NT2/D1 (cell line): Measurements from ENCODE around the gene WDR7.

Experiments
- DNase-seq: peaks from one replicate; pipeline ENCODE4 v3.0.0-alpha.2; 2011; ENCODE audit warnings: low read depth, low spot score
- H3K27me3 ChIP-seq: 2 replicates; pipeline ENCODE4 v1.6.0; 2011; ENCODE audit warnings: mild to moderate bottlenecking; ENCODE audit not compliant: insufficient read length, insufficient read depth
- H3K36me3 ChIP-seq: 2 replicates; pipeline ENCODE4 v1.6.1; 2011; ENCODE audit warnings: mild to moderate bottlenecking, low read length, mixed read lengths; ENCODE audit not compliant: insufficient read depth, insufficient read length
- H3K4me1 ChIP-seq: 2 replicates; pipeline ENCODE4 v1.5.1; 2011; ENCODE audit not compliant: insufficient read depth, insufficient read length
- H3K4me3 ChIP-seq: 2 replicates; pipeline ENCODE4 v1.5.1; 2011; ENCODE audit warnings: low read depth; ENCODE audit not compliant: insufficient read length
- H3K9ac ChIP-seq: 2 replicates; pipeline ENCODE4 v1.6.0; 2011; ENCODE audit warnings: low read depth; ENCODE audit not compliant: insufficient read length
- H3K9me3 ChIP-seq: 2 replicates; pipeline ENCODE4 v1.5.1; 2011; ENCODE audit warnings: mild to moderate bottlenecking, low read length; ENCODE audit not compliant: insufficient read depth
- SUZ12 ChIP-seq: IDR thresholded peaks from 2 replicates; pipeline ENCODE4 v1.6.1; 2011; ENCODE audit not compliant: insufficient read length, insufficient read depth; ENCODE audit errors: extremely low read depth
- YY1 ChIP-seq: IDR thresholded peaks from 2 replicates; pipeline ENCODE4 v1.6.1; 2011; ENCODE audit not compliant: insufficient read length, insufficient read depth
- ZNF274 ChIP-seq: IDR thresholded peaks from 2 replicates; pipeline ENCODE4 v1.6.1; 2011; ENCODE audit warnings: mild to moderate bottlenecking, low read depth, low read length

The WDR7 gene

GRCh38 chr18:56803051-56803450 is 151.9 kb downstream of the WDR7 start:
- Histone ChIP-seq H3K9ac (no peak overlapping the region), H3K36me3 (no peaks in the 10 kb centered on the region), H3K4me3 (no peak overlapping the region), H3K27me3 (no peaks in the 10 kb centered on the region), H3K4me1 (no peaks in the 10 kb centered on the region), H3K9me3 (no peaks in the 10 kb centered on the region)
- DNase-seq: no peak
- TF ChIP-seq ZNF274: no peak
- TF ChIP-seq SUZ12: no peak
- TF ChIP-seq YY1: no peak

DNA sequence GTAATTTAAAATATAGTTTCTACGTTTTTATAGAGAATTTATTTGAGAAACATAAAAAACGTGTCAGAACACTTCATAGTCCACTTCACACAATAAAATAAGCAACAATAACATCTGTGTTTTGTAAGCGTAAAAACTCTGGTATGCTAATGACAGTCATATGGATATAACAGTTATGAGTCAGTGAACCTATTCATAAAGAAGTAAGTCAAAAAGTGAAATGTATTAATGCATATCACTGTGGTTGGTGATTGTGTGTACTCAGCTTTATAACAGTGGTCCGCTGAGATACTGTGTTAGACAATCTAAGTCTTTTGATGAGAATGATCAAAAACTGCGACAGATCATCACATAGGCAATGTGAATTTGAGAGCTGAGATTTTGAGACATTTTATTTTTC is 153.2 kb downstream of the WDR7 start:
- no peak for TF ChIP-seq ZNF274
- Histone ChIP-seq H3K9me3 (no peaks in the 10 kb centered on the region), H3K9ac (no peak overlapping the region), H3K4me3 (no peak overlapping the region), H3K27me3 (no peaks in the 10 kb centered on the region), H3K4me1 (no peaks in the 10 kb centered on the region), H3K36me3 (no peaks in the 10 kb centered on the region)
- no peak for DNase-seq

GRCh38 chr18:56807901-56808300 is 156.7 kb downstream of the WDR7 start:
- Histone ChIP-seq H3K9ac (no peak overlapping the region), H3K4me3 (no peak overlapping the region), H3K27me3 (no peaks in the 10 kb centered on the region), H3K4me1 (no peaks in the 10 kb centered on the region), H3K9me3 (no peaks in the 10 kb centered on the region), H3K36me3 (no peaks in the 10 kb centered on the region)
- no peak for TF ChIP-seq YY1
- DNase-seq: no peak

- Histone ChIP-seq H3K36me3 (no peaks in the 10 kb centered on the region), H3K4me3 (no peak overlapping the region), H3K9me3 (no peaks in the 10 kb centered on the region), H3K9ac (no peak overlapping the region), H3K4me1 (no peaks in the 10 kb centered on the region), H3K27me3 (no peaks in the 10 kb centered on the region)
- TF ChIP-seq YY1: no peak
- no peak for TF ChIP-seq ZNF274
- TF ChIP-seq SUZ12: no peak
- no peak for DNase-seq
Measured at GRCh38 chr18:56812674-56813073, 161.5 kb downstream of the WDR7 start.

GRCh38 chr18:56815926-56816325 is 164.8 kb downstream of the WDR7 start:
- no peak for DNase-seq
- Histone ChIP-seq H3K9ac (no peak overlapping the region), H3K36me3 (no peaks in the 10 kb centered on the region), H3K9me3 (no peaks in the 10 kb centered on the region), H3K4me3 (no peak overlapping the region), H3K27me3 (no peaks in the 10 kb centered on the region), H3K4me1 (no peaks in the 10 kb centered on the region)
- TF ChIP-seq SUZ12: no peak
- no peak for TF ChIP-seq ZNF274
- no peak for TF ChIP-seq YY1

DNA sequence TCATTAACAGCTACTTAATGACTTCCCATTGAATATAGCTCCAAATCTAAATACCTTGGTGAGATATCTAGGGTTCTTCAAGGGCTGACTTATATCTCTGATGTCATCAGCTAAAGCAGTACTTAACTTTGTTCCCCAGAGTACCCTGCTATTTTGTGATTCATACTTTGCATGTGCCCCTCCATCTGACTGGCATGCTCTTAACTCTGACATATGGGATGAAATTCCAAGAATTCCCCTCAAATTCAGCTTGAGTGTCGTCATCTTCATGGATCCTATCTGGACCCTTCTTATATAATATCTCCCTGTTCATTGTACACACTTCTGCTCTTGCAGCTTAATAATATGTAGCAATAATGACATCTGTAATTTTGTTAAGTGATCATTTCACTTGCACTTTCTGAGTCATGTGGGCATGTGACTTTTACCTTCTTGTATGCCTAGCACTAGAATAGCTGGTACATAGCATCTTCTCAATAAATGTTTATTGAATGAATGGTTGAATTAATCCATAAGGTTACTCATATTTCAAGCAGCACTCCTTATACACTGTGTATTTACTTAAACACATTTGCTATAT is 172.9 kb downstream of the WDR7 start:
- Histone ChIP-seq H3K9me3 (no peaks in the 10 kb centered on the region), H3K27me3 (no peaks in the 10 kb centered on the region), H3K36me3 (no peaks in the 10 kb centered on the region), H3K4me1 (no peaks in the 10 kb centered on the region), H3K9ac (no peak overlapping the region), H3K4me3 (no peak overlapping the region)
- no peak for TF ChIP-seq ZNF274
- no peak for TF ChIP-seq YY1
- no peak for TF ChIP-seq SUZ12
- no peak for DNase-seq

- H3K4me3 ChIP-seq: no peak overlapping the region
- H3K36me3 ChIP-seq: no peaks in the 10 kb centered on the region
- no peak overlapping the region for H3K9ac ChIP-seq
- H3K27me3 ChIP-seq: no peaks in the 10 kb centered on the region
- TF ChIP-seq ZNF274: no peak
- no peak for TF ChIP-seq YY1
- TF ChIP-seq SUZ12: no peak
- DNase-seq: no peak
- no peaks in the 10 kb centered on the region for H3K4me1 ChIP-seq
- H3K9me3 ChIP-seq: no peaks in the 10 kb centered on the region
Measured at GRCh38 chr18:56825321-56825720, 174.2 kb downstream of the WDR7 start.

DNA sequence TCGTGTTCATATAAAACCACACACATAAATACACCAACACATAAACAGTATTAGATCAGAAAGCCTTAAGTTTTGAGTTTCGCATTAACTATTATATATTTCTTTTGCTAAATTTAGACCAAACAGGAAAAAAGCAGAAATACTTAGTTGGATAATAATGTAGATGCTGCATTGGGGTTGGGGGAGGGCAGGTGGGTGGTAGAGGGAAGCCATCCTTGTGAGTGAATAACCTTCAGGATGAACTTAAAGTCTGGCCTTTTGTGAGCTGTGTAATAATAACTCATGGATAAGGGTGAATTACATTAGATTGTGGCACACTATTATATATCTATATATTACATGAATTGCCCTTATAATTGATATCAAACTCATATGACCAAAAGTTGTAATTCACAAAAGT is 174.7 kb downstream of the WDR7 start:
- Histone ChIP-seq H3K27me3 (no peaks in the 10 kb centered on the region), H3K4me3 (no peak overlapping the region), H3K4me1 (no peaks in the 10 kb centered on the region), H3K9ac (no peak overlapping the region), H3K36me3 (no peaks in the 10 kb centered on the region), H3K9me3 (no peaks in the 10 kb centered on the region)
- TF ChIP-seq ZNF274 (no peak), SUZ12 (no peak), YY1 (no peak)
- DNase-seq: no peak
